OCI-LY3 (cell line): ENCODE results near the gene LRRC4C.

Source experiments
- CTCF ChIP-seq: fragments of 200-600, 300-600 bp; sonication (generic); IDR thresholded peaks from 2 replicates; pipeline ENCODE4 v1.5.1; 2014; ENCODE audit warnings: antibody characterized with exemption, low read length, low read depth
- EZH2phosphoT487 ChIP-seq: fragments of 200-600 bp; shearing (Covaris generic); IDR thresholded peaks from 2 replicates; pipeline ENCODE4 v1.6.1; 2018; ENCODE audit warnings: antibody characterized with exemption, mixed run types, low read depth

GRCh38 chr11:41499429-41499828 lies 40.0 kb upstream of the LRRC4C start:
- TF ChIP-seq CTCF (no peak), EZH2phosphoT487 (no peak)
